Measurements from ENCODE around the gene ANKIB1. TPM values are rescaled to one million over a fixed set of nuclear protein-coding genes. Genes with fewer than 3 reads are reported as not detected.
"Not testable (repeated sequence)": the region's sequence is repeated elsewhere in the genome, so short reads cannot be mapped to it uniquely, and the experiment has no call there.

The ANKIB1 gene
- total RNA-seq, 1 experiment from 2014 or later = 57.2 TPM

DNA sequence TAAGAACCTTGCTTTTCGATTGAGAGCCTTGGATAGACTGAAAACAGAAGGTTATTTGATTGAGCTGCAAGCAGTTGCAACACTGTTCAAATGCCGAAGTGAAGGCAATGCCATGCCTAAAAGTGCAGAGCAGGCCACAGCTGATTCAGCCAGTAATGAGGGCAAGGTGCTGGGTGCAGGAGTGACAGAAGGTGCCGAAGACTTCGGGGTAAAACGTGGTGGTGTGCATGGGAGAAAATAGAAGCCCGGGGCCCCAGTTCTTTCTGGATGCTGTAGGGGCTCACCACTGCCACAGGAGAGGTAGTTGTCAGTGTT lies 157.9 kb downstream of the ANKIB1 start:
- no peaks in the 10 kb centered on the region for H3K27me3 Mint-ChIP-seq (ENCODE audit: insufficient read depth, unreplicated experiment)
- no peaks in the 10 kb centered on the region for H3K9me3 Mint-ChIP-seq (ENCODE audit: unreplicated experiment)
- TF ChIP-seq CTCF (IDR thresholded peaks at IDR 0.05; ENCODE audit: insufficient read depth in 1 of 2, low read depth in 1 of 2, low read length in 1 of 2, severe bottlenecking in 1 of 2, unreplicated experiment in 1 of 2) = no peak
- intact Hi-C loops (cut with micrococcal nuclease; ENCODE audit: unreplicated experiment) = no loop called here
- POLR2A ChIA-PET = no interaction called here
- CTCF ChIA-PET = no interaction called here
- Histone ChIP-seq H3K36me3 (ENCODE audit: control insufficient read depth, insufficient read depth, low read length) (no peaks in the 10 kb centered on the region; the same call in 1 of the 2 replicates), H3K4me1 (no peaks in the 10 kb centered on the region), H3K27me3 (replicated peaks; ENCODE audit: control insufficient read depth, insufficient read depth, low read length) (no peaks in the 10 kb centered on the region), H3K4me3 (ENCODE audit: low read depth, low read length) (no peak overlapping the region), H3K9me3 (no peaks in the 10 kb centered on the region)
- no peak for DNase-seq
- no peak overlapping the region for H3K4me3 Mint-ChIP-seq (ENCODE audit: unreplicated experiment)
- H3K4me1 Mint-ChIP-seq (ENCODE audit: low read depth, unreplicated experiment) = no peaks in the 10 kb centered on the region
- H3K36me3 Mint-ChIP-seq (ENCODE audit: insufficient read depth, unreplicated experiment) = peaks cover 15% of the 10 kb centered on the region
- peak overlapping the region; percentile 42 for H3K27ac Mint-ChIP-seq (ENCODE audit: unreplicated experiment)
- BruUV-seq (replicated peaks) = no TSS peak

- Mint-ChIP-seq H3K4me1 (ENCODE audit: low read depth, unreplicated experiment) (no peaks in the 10 kb centered on the region), H3K27ac (ENCODE audit: unreplicated experiment) (no peak overlapping the region), H3K27me3 (ENCODE audit: insufficient read depth, unreplicated experiment) (no peaks in the 10 kb centered on the region), H3K36me3 (ENCODE audit: insufficient read depth, unreplicated experiment) (peaks cover 13% of the 10 kb centered on the region), H3K9me3 (ENCODE audit: unreplicated experiment) (no peaks in the 10 kb centered on the region), H3K4me3 (ENCODE audit: unreplicated experiment) (no peak overlapping the region)
- Histone ChIP-seq H3K4me3 (ENCODE audit: low read depth, low read length) (no peak overlapping the region), H3K27me3 (replicated peaks; ENCODE audit: control insufficient read depth, insufficient read depth, low read length) (no peaks in the 10 kb centered on the region), H3K4me1 (no peaks in the 10 kb centered on the region), H3K9me3 (no peaks in the 10 kb centered on the region), H3K36me3 (ENCODE audit: control insufficient read depth, insufficient read depth, low read length) (no peaks in the 10 kb centered on the region)
- no TSS peak for BruUV-seq (replicated peaks)
- intact Hi-C loops (cut with micrococcal nuclease; ENCODE audit: unreplicated experiment) = no loop called here
- peak in 1 of 2 experiments; percentile 10 for TF ChIP-seq CTCF (IDR thresholded peaks at IDR 0.05; ENCODE audit: insufficient read depth in 1 of 2, low read depth in 1 of 2, low read length in 1 of 2, severe bottlenecking in 1 of 2, unreplicated experiment in 1 of 2)
- ChIA-PET CTCF (no interaction called here), POLR2A (no interaction called here)
- no peak for DNase-seq
Measured at GRCh38 chr7:92404170-92404614, 158.4 kb downstream of the ANKIB1 start.

DNA sequence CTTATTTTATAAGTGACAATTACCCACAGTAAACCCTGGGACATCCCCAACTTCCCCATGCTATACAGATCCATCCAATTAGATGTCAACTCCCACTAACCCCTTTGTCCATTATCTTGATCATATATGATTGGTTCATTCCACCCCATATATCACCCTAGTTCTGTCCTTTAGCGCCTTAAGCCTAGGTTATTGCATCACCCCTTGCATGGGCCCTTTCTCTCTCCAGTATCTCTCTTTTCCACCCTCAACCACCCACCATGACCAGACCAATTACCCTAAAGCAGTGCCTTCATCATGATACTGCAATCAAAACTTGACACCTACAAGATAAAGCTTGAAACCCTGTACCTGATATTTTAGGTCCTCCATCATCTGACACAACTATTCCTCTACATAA lies 163.6 kb downstream of the ANKIB1 start:
- DNase-seq = no peak
- H3K27me3 Mint-ChIP-seq (ENCODE audit: insufficient read depth, unreplicated experiment) = no peaks in the 10 kb centered on the region
- CTCF ChIA-PET = no interaction called here
- no peaks in the 10 kb centered on the region for H3K9me3 Mint-ChIP-seq (ENCODE audit: unreplicated experiment)
- Histone ChIP-seq H3K36me3 (ENCODE audit: control insufficient read depth, insufficient read depth, low read length) (no peaks in the 10 kb centered on the region), H3K4me1 (no peaks in the 10 kb centered on the region), H3K9me3 (no peaks in the 10 kb centered on the region), H3K4me3 (ENCODE audit: low read depth, low read length) (no peak overlapping the region), H3K27me3 (replicated peaks; ENCODE audit: control insufficient read depth, insufficient read depth, low read length) (no peaks in the 10 kb centered on the region)
- no peaks in the 10 kb centered on the region for H3K4me1 Mint-ChIP-seq (ENCODE audit: low read depth, unreplicated experiment)
- intact Hi-C loops (cut with micrococcal nuclease; ENCODE audit: unreplicated experiment) = no loop called here
- no TSS peak for BruUV-seq (replicated peaks)
- H3K4me3 Mint-ChIP-seq (ENCODE audit: unreplicated experiment) = no peak overlapping the region
- POLR2A ChIA-PET = no interaction called here
- TF ChIP-seq CTCF (IDR thresholded peaks at IDR 0.05; ENCODE audit: insufficient read depth in 1 of 2, low read depth in 1 of 2, low read length in 1 of 2, severe bottlenecking in 1 of 2, unreplicated experiment in 1 of 2) = no peak
- no peak overlapping the region for H3K27ac Mint-ChIP-seq (ENCODE audit: unreplicated experiment)
- no peaks in the 10 kb centered on the region for H3K36me3 Mint-ChIP-seq (ENCODE audit: insufficient read depth, unreplicated experiment)

DNA sequence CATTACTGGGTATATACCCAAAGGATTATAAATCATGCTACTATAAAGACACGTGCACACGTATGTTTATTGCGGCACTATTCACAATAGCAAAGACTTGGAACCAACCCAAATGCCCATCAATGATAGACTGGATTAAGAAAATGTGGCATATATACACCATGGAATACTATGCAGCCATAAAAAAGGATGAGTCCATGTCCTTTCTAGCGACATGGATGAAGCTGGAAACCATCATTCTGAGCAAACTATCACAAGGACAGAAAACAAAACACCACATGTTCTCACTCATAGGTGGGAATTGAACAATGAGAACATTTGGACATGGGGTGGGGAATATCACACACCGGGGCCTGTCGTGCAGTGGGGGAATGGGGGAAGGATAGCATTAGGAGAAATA lies 164.4 kb downstream of the ANKIB1 start:
- H3K27me3 ChIP-seq (replicated peaks; ENCODE audit: control insufficient read depth, insufficient read depth, low read length); H3K36me3 Mint-ChIP-seq (ENCODE audit: insufficient read depth, unreplicated experiment); H3K27me3 Mint-ChIP-seq (ENCODE audit: insufficient read depth, unreplicated experiment); H3K27ac Mint-ChIP-seq (ENCODE audit: unreplicated experiment); H3K9me3 ChIP-seq; H3K4me1 ChIP-seq; H3K4me1 Mint-ChIP-seq (ENCODE audit: low read depth, unreplicated experiment); DNase-seq; H3K4me3 Mint-ChIP-seq (ENCODE audit: unreplicated experiment); H3K9me3 Mint-ChIP-seq (ENCODE audit: unreplicated experiment); intact Hi-C loops (cut with micrococcal nuclease; ENCODE audit: unreplicated experiment); H3K4me3 ChIP-seq (ENCODE audit: low read depth, low read length); CTCF ChIA-PET; POLR2A ChIA-PET; H3K36me3 ChIP-seq (ENCODE audit: control insufficient read depth, insufficient read depth, low read length); BruUV-seq (replicated peaks): not testable (repeated sequence)

Data from Caco-2 (cell line).